SK-N-SH treated with all-trans-retinoic acid at 6 μM for 48 hours (cell line): Measurements from ENCODE around the gene PRRC2B.

Experiments
- ARNTL ChIP-seq: fragments of 450-650 bp; formaldehyde crosslinking; IDR thresholded peaks from 2 replicates; pipeline ENCODE4 v1.5.0; 2020; ENCODE audit warnings: low read depth, mild to moderate bottlenecking, moderate library complexity, borderline replicate concordance
- RARB ChIP-seq: fragments of 250-450 bp; sonication (Bioruptor Pico); IDR thresholded peaks from 2 replicates; pipeline ENCODE4 v1.8.0; 2021; ENCODE audit warnings: mild to moderate bottlenecking, moderate library complexity
- SNAI2 ChIP-seq: fragments of 250-450 bp; sonication (Bioruptor Pico); IDR thresholded peaks from 2 replicates; pipeline ENCODE4 v1.5.0; 2020; ENCODE audit warnings: mild to moderate bottlenecking, moderate library complexity
- ZFP3 ChIP-seq: fragments of 250-450 bp; sonication (Bioruptor Pico); IDR thresholded peaks from 2 replicates; pipeline ENCODE4 v1.5.0; 2020; ENCODE audit warnings: mild to moderate bottlenecking, moderate library complexity

DNA sequence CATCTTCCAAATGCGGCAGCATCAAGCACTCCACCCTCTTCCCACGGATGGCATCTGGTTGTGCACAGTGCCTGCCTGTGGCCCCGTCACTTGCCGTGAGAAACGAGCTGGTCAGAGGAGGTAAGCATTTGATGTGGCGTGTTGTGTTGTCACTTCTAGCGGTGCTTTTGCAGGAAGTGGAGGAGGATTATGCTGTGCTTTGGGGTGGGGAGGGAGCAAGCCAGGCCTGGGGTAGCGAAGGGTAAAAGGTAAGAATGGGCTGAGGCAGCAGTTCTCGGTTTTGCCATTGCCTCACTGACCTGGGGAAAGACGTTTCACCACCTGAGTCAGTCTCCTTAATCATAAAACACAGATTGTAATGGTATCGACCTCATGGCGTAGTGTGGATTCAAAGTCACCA lies 106.5 kb downstream of the PRRC2B start:
- TF ChIP-seq SNAI2 (CRISPR knock-in tag): no peak
- no peak for TF ChIP-seq ZFP3 (CRISPR knock-in tag)
- TF ChIP-seq ARNTL (CRISPR knock-in tag): no peak
- TF ChIP-seq RARB (CRISPR knock-in tag): no peak
